OCI-LY1 (cell line): ENCODE results near the gene PIK3IP1.

Source experiments
- H2AFZ ChIP-seq: fragments of 200-600 bp; sonication (generic), shearing (Covaris generic); 2 replicates; pipeline ENCODE4 v1.6.0; 2014; ENCODE audit warnings: antibody characterized with exemption, mild to moderate bottlenecking, low read length
- H3F3A ChIP-seq: fragments of 200-600 bp; sonication (generic), shearing (Covaris generic); 2 replicates; pipeline ENCODE4 v1.6.0; 2014; ENCODE audit warnings: mild to moderate bottlenecking, antibody characterized with exemption, low read length, moderate library complexity; ENCODE audit not compliant: insufficient read depth
- H3K27ac ChIP-seq: fragments of 200-600 bp; sonication (generic); 2 replicates; pipeline ENCODE4 v1.5.1; 2014; ENCODE audit warnings: low read length, mixed run types, mild to moderate bottlenecking, low read depth; ENCODE audit not compliant: poor library complexity, severe bottlenecking
- H3K27me3 ChIP-seq: fragments of 200-600 bp; sonication (generic); 2 replicates; pipeline ENCODE4 v1.6.0; 2014; ENCODE audit warnings: antibody characterized with exemption, mild to moderate bottlenecking, low read length, moderate library complexity; ENCODE audit not compliant: insufficient read depth
- H3K36me3 ChIP-seq: fragments of 200-600 bp; sonication (generic); 2 replicates; pipeline ENCODE4 v1.6.1; 2014; ENCODE audit warnings: mild to moderate bottlenecking, antibody characterized with exemption, low read length, moderate library complexity, mixed read lengths; ENCODE audit not compliant: insufficient read depth
- H3K4me1 ChIP-seq: fragments of 200-600 bp; sonication (generic); 2 replicates; pipeline ENCODE4 v1.5.1; 2014; ENCODE audit warnings: mild to moderate bottlenecking, low read length, moderate library complexity; ENCODE audit not compliant: insufficient read depth, severe bottlenecking
- H3K4me2 ChIP-seq: fragments of 200-600 bp; sonication (generic), shearing (Covaris generic); 2 replicates; pipeline ENCODE4 v1.6.1; 2014; ENCODE audit warnings: low read length
- H3K4me3 ChIP-seq: fragments of 200-600 bp; sonication (generic); 2 replicates; pipeline ENCODE4 v1.5.1; 2014; ENCODE audit warnings: low read length, low read depth, mild to moderate bottlenecking, mixed read lengths; ENCODE audit not compliant: poor library complexity, severe bottlenecking
- H3K79me2 ChIP-seq: fragments of 200-600 bp; shearing (Covaris generic); 2 replicates; pipeline ENCODE4 v1.6.1; 2016; ENCODE audit warnings: mixed run types, low read length, mixed read lengths; ENCODE audit not compliant: insufficient read depth
- H3K9ac ChIP-seq: fragments of 200-600 bp; sonication (generic), shearing (Covaris generic); 2 replicates; pipeline ENCODE4 v1.6.1; 2014; ENCODE audit warnings: mild to moderate bottlenecking, low read length, mixed read lengths
- H3K9me2 ChIP-seq: fragments of 200-600 bp; sonication (generic), shearing (Covaris generic); 2 replicates; pipeline ENCODE4 v1.6.1; 2014; ENCODE audit warnings: low read depth, mild to moderate bottlenecking, low read length, mixed read lengths
- H3K9me3 ChIP-seq: fragments of 200-600 bp; shearing (Covaris generic); 2 replicates; pipeline ENCODE4 v1.6.1; 2014; ENCODE audit warnings: low read length, mixed read lengths
- H4K20me1 ChIP-seq: fragments of 200-600 bp; sonication (generic), shearing (Covaris generic); 2 replicates; pipeline ENCODE4 v1.6.0; 2016; ENCODE audit warnings: mild to moderate bottlenecking, low read length; ENCODE audit not compliant: insufficient read depth
- EZH2 ChIP-seq: fragments of 200-600 bp; sonication (generic), shearing (Covaris generic); IDR thresholded peaks from 2 replicates; pipeline ENCODE4 v1.8.0; 2017; ENCODE audit warnings: borderline replicate concordance, mixed run types, mild to moderate bottlenecking, antibody characterized with exemption, low read length, moderate library complexity, mixed read lengths
- TF ChIP-seq, protein P1 (sequence below): fragments of 200-600 bp; sonication (generic), shearing (Covaris generic); IDR thresholded peaks from 2 replicates; pipeline ENCODE4 v1.5.1; 2017; ENCODE audit warnings: mild to moderate bottlenecking, antibody characterized with exemption, low read length, moderate library complexity, mixed read lengths

Gene PIK3IP1

GRCh38 chr22:31278151-31278621 is 14.1 kb downstream of the PIK3IP1 start:
- Histone ChIP-seq H3K27me3 (no peaks in the 10 kb centered on the region), H3K9me2 (no peaks in the 10 kb centered on the region), H3K79me2 (no peaks in the 10 kb centered on the region), H3K27ac (no peak overlapping the region), H3K9ac (no peak overlapping the region), H3K9me3 (no peaks in the 10 kb centered on the region), H4K20me1 (no peaks in the 10 kb centered on the region), H2AFZ (no peak overlapping the region), H3F3A (no peaks in the 10 kb centered on the region), H3K4me1 (no peaks in the 10 kb centered on the region), H3K4me3 (no peak overlapping the region), H3K36me3 (peaks cover 86% of the 10 kb centered on the region), H3K4me2 (no peak overlapping the region)
- TF ChIP-seq, protein P1, sequence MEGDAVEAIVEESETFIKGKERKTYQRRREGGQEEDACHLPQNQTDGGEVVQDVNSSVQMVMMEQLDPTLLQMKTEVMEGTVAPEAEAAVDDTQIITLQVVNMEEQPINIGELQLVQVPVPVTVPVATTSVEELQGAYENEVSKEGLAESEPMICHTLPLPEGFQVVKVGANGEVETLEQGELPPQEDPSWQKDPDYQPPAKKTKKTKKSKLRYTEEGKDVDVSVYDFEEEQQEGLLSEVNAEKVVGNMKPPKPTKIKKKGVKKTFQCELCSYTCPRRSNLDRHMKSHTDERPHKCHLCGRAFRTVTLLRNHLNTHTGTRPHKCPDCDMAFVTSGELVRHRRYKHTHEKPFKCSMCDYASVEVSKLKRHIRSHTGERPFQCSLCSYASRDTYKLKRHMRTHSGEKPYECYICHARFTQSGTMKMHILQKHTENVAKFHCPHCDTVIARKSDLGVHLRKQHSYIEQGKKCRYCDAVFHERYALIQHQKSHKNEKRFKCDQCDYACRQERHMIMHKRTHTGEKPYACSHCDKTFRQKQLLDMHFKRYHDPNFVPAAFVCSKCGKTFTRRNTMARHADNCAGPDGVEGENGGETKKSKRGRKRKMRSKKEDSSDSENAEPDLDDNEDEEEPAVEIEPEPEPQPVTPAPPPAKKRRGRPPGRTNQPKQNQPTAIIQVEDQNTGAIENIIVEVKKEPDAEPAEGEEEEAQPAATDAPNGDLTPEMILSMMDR, result no peak
- TF ChIP-seq EZH2, result no peak

DNA sequence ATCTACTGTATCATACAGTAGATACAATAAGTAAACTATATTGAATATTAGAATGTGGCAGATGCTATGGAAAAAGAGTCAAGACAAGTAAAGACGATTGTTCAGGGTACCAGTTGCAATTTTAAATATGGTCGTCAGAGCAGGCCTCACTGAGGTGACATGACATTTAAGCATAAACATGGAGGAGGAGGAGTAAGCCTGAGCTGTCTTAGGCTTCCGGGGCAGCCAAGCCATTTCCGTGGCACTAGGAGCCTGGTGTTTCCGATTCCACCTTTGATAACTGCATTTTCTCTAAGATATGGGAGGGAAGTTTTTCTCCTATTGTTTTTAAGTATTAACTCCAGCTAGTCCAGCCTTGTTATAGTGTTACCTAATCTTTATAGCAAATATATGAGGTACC is 14.5 kb downstream of the PIK3IP1 start:
- no peak overlapping the region for H3K9ac ChIP-seq
- H3K79me2 ChIP-seq, result no peaks in the 10 kb centered on the region
- H3K27me3 ChIP-seq, result no peaks in the 10 kb centered on the region
- no peaks in the 10 kb centered on the region for H3K4me1 ChIP-seq
- no peaks in the 10 kb centered on the region for H3K9me3 ChIP-seq
- TF ChIP-seq, protein P1, result no peak
- TF ChIP-seq EZH2, result no peak
- peaks cover 85% of the 10 kb centered on the region for H3K36me3 ChIP-seq
- H3F3A ChIP-seq, result no peaks in the 10 kb centered on the region
- no peak overlapping the region for H2AFZ ChIP-seq
- no peak overlapping the region for H3K4me2 ChIP-seq
- H3K9me2 ChIP-seq, result no peaks in the 10 kb centered on the region
- no peak overlapping the region for H3K27ac ChIP-seq
- H3K4me3 ChIP-seq, result no peak overlapping the region
- H4K20me1 ChIP-seq, result no peaks in the 10 kb centered on the region

GRCh38 chr22:31276426-31277167 is 15.7 kb downstream of the PIK3IP1 start:
- Histone ChIP-seq H3K4me3 (no peak overlapping the region), H3K9me3 (no peaks in the 10 kb centered on the region), H3K27ac (no peak overlapping the region), H3K4me2 (no peak overlapping the region), H3K9me2 (no peaks in the 10 kb centered on the region), H3K27me3 (no peaks in the 10 kb centered on the region), H3K9ac (no peak overlapping the region), H3F3A (no peaks in the 10 kb centered on the region), H3K79me2 (no peaks in the 10 kb centered on the region), H3K36me3 (peaks cover 81% of the 10 kb centered on the region), H2AFZ (no peak overlapping the region), H3K4me1 (no peaks in the 10 kb centered on the region), H4K20me1 (no peaks in the 10 kb centered on the region)
- TF ChIP-seq EZH2, result no peak
- TF ChIP-seq, protein P1, result no peak
